ENCODE measurements around the gene CD70.
A peak's percentile ranks its signal among the peaks of the same experiment; 100 is the strongest.
"Not testable (repeated sequence)": the region's sequence is repeated elsewhere in the genome, so short reads cannot be mapped to it uniquely, and the experiment has no call there.

Gene CD70

DNA sequence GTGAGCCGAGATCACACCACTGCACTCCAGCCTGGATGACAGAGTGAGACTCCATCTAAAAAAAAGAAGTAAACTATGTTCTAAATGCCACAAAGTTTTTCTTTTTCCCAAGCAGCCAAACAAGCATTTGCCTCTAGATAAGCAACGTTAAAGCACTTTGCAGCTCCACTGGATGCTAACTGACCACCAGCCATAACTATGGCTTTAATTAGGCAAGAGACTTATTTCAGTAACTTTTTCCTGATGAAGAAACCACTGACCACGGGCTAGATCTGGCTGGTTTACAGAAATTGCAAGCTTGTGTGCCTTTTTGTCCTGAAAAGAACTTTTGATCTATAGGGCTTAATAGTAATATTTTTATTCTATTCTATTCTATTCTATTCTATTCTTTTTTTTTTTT, 22.1 kb downstream of the CD70 start:
- no peak for DNase-seq

DNA sequence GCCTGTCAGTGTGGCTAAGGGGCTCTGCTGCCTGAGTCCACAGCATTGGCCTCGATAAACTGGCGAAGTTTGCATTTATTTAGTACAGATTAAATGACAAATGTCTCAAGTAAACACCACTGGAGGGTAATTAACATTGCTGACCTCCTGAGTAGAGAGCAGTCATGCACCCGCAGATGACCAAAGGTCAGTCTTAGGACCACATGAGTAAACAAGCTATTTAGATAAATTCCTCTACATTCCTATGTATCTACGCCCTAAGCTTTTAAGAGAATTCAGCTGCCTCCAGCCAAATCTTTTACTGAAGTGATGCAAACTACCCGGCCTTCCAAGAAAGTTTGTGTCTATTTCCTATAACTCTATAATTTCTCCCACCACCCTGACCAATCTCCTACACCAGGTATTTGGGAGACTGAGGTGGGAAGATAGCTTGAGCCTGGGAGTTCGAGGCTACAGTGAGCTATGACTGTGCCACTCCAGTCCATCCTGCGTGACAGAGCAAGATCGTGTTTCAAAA, 22.9 kb downstream of the CD70 start:
- no peak for DNase-seq

DNA sequence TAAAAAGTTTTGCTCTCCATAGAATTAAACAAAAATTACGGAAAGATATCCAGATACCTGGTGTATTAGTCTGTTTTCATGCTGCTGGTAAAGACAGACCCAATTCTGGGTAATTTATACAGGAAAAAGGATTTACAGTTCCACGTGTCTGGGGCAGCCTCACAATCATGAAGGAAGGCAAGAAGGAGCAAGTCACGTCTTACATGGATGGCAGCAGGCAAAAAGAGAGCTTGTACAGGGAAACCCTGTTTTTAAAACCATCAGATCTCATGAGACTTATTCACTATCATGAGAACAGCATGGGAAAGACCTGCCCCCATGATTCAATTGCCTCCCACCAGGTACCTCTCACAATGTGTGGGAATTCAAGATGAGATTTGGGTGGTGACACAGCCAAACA, 24.2 kb downstream of the CD70 start:
- not testable (repeated sequence) for DNase-seq

GRCh38 chr19:6564393-6564792, 26.6 kb downstream of the CD70 start:
- DNase-seq = no peak

DNA sequence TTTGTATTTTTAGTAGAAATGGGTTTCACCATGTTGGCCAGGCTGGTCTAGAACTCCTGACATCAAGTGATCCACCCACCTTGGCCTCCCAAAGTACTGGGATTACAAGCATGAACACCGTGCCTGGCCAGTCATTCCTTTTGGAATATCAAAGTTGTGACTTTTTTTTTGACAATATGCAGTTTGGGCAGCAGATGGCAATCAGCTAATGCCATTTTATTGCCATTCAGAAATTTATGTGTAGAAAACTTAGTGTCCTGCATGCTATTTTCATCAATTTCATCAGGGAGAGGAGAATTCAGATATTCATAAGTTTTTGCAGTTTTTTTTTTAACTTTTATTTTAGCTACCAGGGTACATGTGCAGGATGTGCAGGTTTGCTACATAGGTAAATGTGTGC, 28.5 kb downstream of the CD70 start:
- DNase-seq = not testable (repeated sequence)

GRCh38 chr19:6556480-6557195, 34.3 kb downstream of the CD70 start:
- DNase-seq = no peak

- DNase-seq = no peak
Measured at GRCh38 chr19:6556043-6556449, 34.9 kb downstream of the CD70 start.

DNA sequence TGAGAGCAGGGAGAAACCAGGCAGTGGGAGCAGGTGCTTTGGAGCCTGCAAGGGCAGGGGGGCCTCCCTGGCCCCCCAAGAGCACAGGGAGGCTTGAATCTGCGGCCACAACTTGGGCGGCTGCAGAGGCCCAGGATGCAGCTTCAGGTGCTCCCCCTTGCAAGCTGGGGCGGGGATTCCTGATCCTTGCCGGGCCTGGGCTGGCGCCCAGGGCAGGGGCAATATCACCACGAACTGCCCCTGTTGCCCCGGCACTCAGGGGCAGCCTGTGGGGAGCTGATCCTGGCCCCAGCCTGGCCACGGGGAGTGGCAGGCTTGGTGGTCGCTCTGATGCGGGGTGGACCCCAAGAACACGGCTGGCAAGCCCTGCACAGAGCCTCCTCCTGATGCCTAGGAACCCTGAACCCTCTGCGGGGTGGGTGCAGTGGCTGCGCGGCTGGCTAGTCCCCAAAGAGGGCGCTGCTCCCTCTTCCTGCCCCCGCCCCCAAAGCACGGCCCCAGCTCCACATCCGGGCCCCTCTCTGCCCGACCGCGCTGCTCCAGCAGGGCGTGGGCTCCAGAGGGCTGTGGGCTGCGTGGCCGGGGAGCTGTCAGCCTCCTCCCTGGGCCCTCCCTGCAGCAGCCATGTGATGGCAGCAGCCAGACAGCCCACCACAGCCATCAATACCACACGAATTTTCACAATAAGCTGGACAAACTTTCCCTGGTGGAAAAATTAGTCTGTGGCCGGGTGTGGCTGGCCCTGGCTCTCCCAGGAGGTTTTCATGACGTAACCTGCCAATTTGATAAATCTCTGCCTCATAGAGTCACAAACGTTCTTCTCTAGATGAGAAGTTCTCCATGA, 39.1 kb downstream of the CD70 start:
- peak; percentile 16 for DNase-seq

DNA sequence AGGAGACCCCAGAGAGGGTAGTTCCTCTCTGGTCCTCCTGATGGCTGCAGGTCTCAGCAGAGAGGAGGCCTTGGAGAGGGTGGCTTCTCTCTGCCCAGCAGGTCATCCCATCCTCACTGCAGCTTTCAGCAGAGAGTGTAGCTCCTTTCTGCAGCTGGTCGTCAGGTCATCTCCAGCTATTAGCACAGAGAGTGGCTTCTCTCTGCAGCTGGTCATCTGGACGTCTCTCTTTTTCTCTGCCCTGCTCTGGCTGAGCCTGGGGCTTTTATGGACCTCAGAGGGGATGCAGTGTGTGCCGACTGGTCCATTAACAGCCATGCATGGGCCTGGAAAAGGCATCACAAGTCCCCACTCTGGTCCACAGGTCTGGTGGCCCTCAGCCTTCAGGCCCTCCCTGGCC, 39.9 kb downstream of the CD70 start:
- no peak for DNase-seq

DNA sequence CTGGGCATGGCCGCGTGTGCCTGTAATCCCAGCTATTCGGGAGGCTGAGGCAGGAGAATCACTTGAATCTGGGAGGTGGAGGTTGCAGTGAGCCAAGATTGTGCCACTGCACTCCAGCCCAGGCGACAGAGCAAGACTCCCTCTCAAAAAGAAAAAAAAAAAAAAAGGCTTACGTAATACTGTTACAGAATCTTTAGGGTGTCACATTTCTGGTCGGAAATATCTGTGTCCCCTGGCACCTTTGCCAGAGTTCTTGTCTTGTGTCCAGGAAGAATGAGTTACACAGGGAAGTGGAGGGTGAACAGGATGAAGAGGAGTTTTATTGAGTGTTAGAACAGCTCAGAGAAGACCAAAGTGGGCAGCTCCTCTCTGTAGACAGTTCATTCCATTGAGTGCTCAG, 40.3 kb downstream of the CD70 start:
- DNase-seq = not testable (repeated sequence)

DNA sequence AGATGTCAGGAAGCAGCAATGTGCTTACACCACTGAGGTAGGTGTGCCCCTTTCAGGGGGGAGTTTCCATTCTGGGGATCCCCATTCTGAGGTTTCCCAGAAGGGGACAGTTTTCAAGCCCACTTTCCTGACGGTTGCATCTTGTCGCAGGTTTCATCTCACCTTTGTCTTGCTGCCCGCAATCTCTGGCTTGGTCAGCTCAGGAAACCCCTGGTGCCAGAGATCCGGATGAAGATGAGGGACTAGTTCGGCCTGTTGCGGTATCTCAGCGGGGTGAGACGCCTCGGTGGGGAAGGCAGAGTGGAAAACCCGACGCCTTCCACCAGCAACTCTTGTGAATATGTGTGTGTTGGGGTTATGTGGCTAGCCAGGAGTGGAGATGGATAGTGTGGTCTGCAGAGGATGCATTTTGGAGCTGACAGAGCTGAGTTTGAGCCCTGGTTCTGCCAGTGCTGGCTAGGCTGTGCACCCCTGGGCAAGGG, 47.0 kb downstream of the CD70 start:
- no peak for DNase-seq

GRCh38 chr19:6540918-6541689, 49.8 kb downstream of the CD70 start:
- no peak for DNase-seq

GRCh38 chr19:6539514-6539913, 51.4 kb downstream of the CD70 start:
- DNase-seq = no peak
